ENCODE data around the gene DGCR8.

The DGCR8 gene

GRCh38 chr22:20092477-20092854, 12.4 kb downstream of the DGCR8 start:
- no peak for DNase-seq

- DNase-seq = no peak
Measured at GRCh38 chr22:20093418-20094196, 13.6 kb downstream of the DGCR8 start.

- DNase-seq = no peak
Measured at GRCh38 chr22:20094197-20094807, 14.3 kb downstream of the DGCR8 start.

- DNase-seq = peak; percentile 38
Measured at GRCh38 chr22:20095521-20095920, 15.5 kb downstream of the DGCR8 start.

- DNase-seq = no peak
Measured at GRCh38 chr22:20096574-20097420, 16.8 kb downstream of the DGCR8 start.

- DNase-seq = no peak
Measured at GRCh38 chr22:20099099-20099711, 19.2 kb downstream of the DGCR8 start.

- no peak for DNase-seq
Measured at GRCh38 chr22:20101638-20102037, 21.6 kb downstream of the DGCR8 start.

- DNase-seq = no peak
Measured at GRCh38 chr22:20102203-20102780, 22.3 kb downstream of the DGCR8 start.

- DNase-seq = no peak
Measured at GRCh38 chr22:20105456-20106204, 25.6 kb downstream of the DGCR8 start.

- no peak for DNase-seq
Measured at GRCh38 chr22:20106205-20106848, 26.3 kb downstream of the DGCR8 start.

- no peak for DNase-seq
Measured at GRCh38 chr22:20106849-20107237, 26.8 kb downstream of the DGCR8 start.

GRCh38 chr22:20107471-20107901, 27.4 kb downstream of the DGCR8 start:
- no peak for DNase-seq

GRCh38 chr22:20107951-20108756, 28.1 kb downstream of the DGCR8 start:
- no peak for DNase-seq

- DNase-seq = no peak
Measured at GRCh38 chr22:20108757-20109230, 28.8 kb downstream of the DGCR8 start.

- DNase-seq = no peak
Measured at GRCh38 chr22:20109411-20110358, 29.6 kb downstream of the DGCR8 start.

GRCh38 chr22:20110359-20110985, 30.4 kb downstream of the DGCR8 start:
- no peak for DNase-seq

GRCh38 chr22:20111045-20111688, 31.1 kb downstream of the DGCR8 start:
- no peak for DNase-seq

Data from stimulated activated CD4-positive, alpha-beta T cell treated with anti-CD3 and anti-CD28 coated beads, Interleukin-4, amount 100 ng/mL, for 1 hour (primary cell).